ENCODE measurements around the gene GRIN2D. TPM values are rescaled to one million over a fixed set of nuclear protein-coding genes. Genes with fewer than 3 reads are reported as not detected.

GRIN2D gene
- total and polyA plus RNA-seq, 2 of the 8 experiments (the other 6 are each of a cell fraction or from before 2014, with no cell fraction given) = 2.2 to 12.4 TPM

GRCh38 chr19:48394331-48395169 is 1.1 kb downstream of the GRIN2D start:
- POLR2A ChIA-PET (ENCODE audit: partially characterized antibody) = interaction anchor here (0.7 to 4.0 kb wide), 15 partner anchors 9 to 1608 kb away, joined by 3 to 20 read pairs (median 5); partner anchors contain the start of genes PLA2G4C, SPHK2, SYNGR4 and TMEM143
- peaks cover 0 to 46% (median 30%) of the 10 kb centered on the region in 4 experiments; a peak in 6 of 7 replicates for H3K4me1 ChIP-seq (replicated peaks in 1 of 4; ENCODE audit: control insufficient read depth in 3 of 4, insufficient read depth in 4 of 4, low read length in 3 of 4)
- 12% methylated on average over 21 of the region's 38 CpGs; no CpG with 5 or more reads in 1 of the 2 experiments for whole genome bisulfite sequencing, 2 experiments (ENCODE audit: extremely low coverage in 1 of 2, insufficient coverage in 1 of 2, insufficient read length in 1 of 2, insufficient replicate concordance in 2 of 2, low coverage in 1 of 2, low lambda C conversion rate in 2 of 2, missing lambda C conversion rate in 1 of 2)
- TF ChIP-seq GTF2F1 (IDR thresholded peaks at IDR 0.05; ENCODE audit: borderline replicate concordance, low read depth, low read length) (no peak), E2F6 (IDR thresholded peaks at IDR 0.05) (no peak), SP2 (IDR thresholded peaks at IDR 0.05; ENCODE audit: low read length) (no peak), CBX5 (IDR thresholded peaks at IDR 0.05; ENCODE audit: low read depth, low read length) (no peak), SRF (IDR thresholded peaks at IDR 0.05; ENCODE audit: low read depth, low read length) (no peak), SUZ12 (IDR thresholded peaks at IDR 0.05; ENCODE audit: low read length) (peak; percentile 37; the same call in 1 of the 2 replicates), RBBP5 (IDR thresholded peaks at IDR 0.05; ENCODE audit: borderline replicate concordance, low read depth, low read length) (no peak), PHF8 (conservative IDR thresholded peaks at IDR 0.05; ENCODE audit: low read depth, low read length) (no peak), RXRA (IDR thresholded peaks at IDR 0.05; ENCODE audit: insufficient read depth, low read depth, low read length) (no peak), SIX5 (IDR thresholded peaks at IDR 0.05; ENCODE audit: low read depth, low read length) (no peak)

More at GRCh38 chr19:48394331-48395169, 1.1 kb downstream of the GRIN2D start:
- Histone ChIP-seq H4K20me1 (replicated peaks in 1 of 2; ENCODE audit: control insufficient read depth in 1 of 2, insufficient read depth in 2 of 2, low read length in 2 of 2) (no peaks in the 10 kb centered on the region), H2BK5ac (ENCODE audit: low read depth, low read length) (no peak overlapping the region; the same call in 1 of the 2 replicates), H3K23me2 (ENCODE audit: low read depth, low read length) (peaks cover 32% of the 10 kb centered on the region), H3K14ac (ENCODE audit: insufficient read length) (no peak overlapping the region), H2BK15ac (ENCODE audit: low read length) (no peak overlapping the region; the same call in 1 of the 2 replicates), H3K9me3 (ENCODE audit: insufficient read depth in 2 of 2, low read depth in 1 of 2, low read length in 1 of 2) (no peaks in the 10 kb centered on the region), H2BK120ac (replicated peaks; ENCODE audit: low read depth, low read length) (no peak overlapping the region), H3K23ac (ENCODE audit: insufficient read length) (no peak overlapping the region), H4K91ac (replicated peaks; ENCODE audit: insufficient read length, low read length) (no peak overlapping the region), H2AFZ (ENCODE audit: low read length) (no peak overlapping the region), H2BK12ac (ENCODE audit: low read depth, low read length) (0 out of 2 replicates have a peak overlapping the region, but pooled peaks have one; percentile 27), H4K5ac (ENCODE audit: insufficient read length, low read depth, low read length) (no peak overlapping the region), H3K27ac (ENCODE audit: low read depth, low read length) (no peak overlapping the region), H3K4me2 (ENCODE audit: insufficient read depth in 1 of 2, low read depth in 2 of 2, low read length in 2 of 2) (peak overlapping the region; percentile 81 to 94), H3K27me3 (replicated peaks in 1 of 4; ENCODE audit: control insufficient read depth in 3 of 4, extremely low read depth in 1 of 4, insufficient read depth in 3 of 4, low read length in 3 of 4) (peaks cover 6 to 50% (median 42%) of the 10 kb centered on the region in 4 experiments), H2AK5ac (ENCODE audit: low read depth, low read length) (no peak overlapping the region), H3K79me1 (ENCODE audit: low read depth, low read length) (0 out of 2 replicates have a peak, but pooled peaks cover 4% of the 10 kb centered on the region), H4K8ac (ENCODE audit: extremely low read depth, insufficient read depth, low read length) (0 out of 2 replicates have a peak overlapping the region, but pooled peaks have one; percentile 28), H3K18ac (ENCODE audit: extremely low read depth, low read length) (peak overlapping the region; percentile 62; the same call in 1 of the 2 replicates), H3K56ac (replicated peaks; ENCODE audit: insufficient read length, low read depth, low read length) (no peak overlapping the region), H3K9ac (replicated peaks in 1 of 4; ENCODE audit: extremely low read depth in 1 of 4, low read depth in 3 of 4, low read length in 3 of 4) (no peak overlapping the region; a peak in 2 of 7 replicates), H3K4ac (replicated peaks; ENCODE audit: insufficient read length, low read depth, low read length) (no peak overlapping the region), H2BK20ac (ENCODE audit: low read length) (peak overlapping the region; percentile 80; the same call in 1 of the 2 replicates), H3K79me2 (ENCODE audit: control insufficient read depth in 1 of 2, insufficient read depth in 2 of 2, low read length in 2 of 2) (peaks cover 0 to 10% of the 10 kb centered on the region in 2 experiments; a peak in 1 of 4 replicates), H3K36me3 (ENCODE audit: control insufficient read depth in 2 of 4, insufficient read depth in 4 of 4, low read length in 3 of 4) (no peaks in the 10 kb centered on the region), H3K4me3 (ENCODE audit: extremely low read depth in 1 of 4, insufficient read depth in 2 of 4, low read depth in 3 of 4, low read length in 4 of 4) (peak overlapping the region; percentile 25 to 65 (median 49); a peak in 7 of 8 replicates)
- CTCF ChIA-PET (ENCODE audit: partially characterized antibody) = interaction anchor here (0.7 to 2.2 kb wide), 4 partner anchors 44 to 75 kb away, joined by 3 to 8 read pairs (median 4); no protein-coding TSS in a partner anchor
- no peak for FAIRE-seq
- DNase-seq (ENCODE audit: low read depth in 1 of 2, low spot score in 2 of 2) = peak in 1 of 2 experiments; percentile 58

Data from H1 (cell line).